ENCODE measurements around the gene RAB37.

DNA sequence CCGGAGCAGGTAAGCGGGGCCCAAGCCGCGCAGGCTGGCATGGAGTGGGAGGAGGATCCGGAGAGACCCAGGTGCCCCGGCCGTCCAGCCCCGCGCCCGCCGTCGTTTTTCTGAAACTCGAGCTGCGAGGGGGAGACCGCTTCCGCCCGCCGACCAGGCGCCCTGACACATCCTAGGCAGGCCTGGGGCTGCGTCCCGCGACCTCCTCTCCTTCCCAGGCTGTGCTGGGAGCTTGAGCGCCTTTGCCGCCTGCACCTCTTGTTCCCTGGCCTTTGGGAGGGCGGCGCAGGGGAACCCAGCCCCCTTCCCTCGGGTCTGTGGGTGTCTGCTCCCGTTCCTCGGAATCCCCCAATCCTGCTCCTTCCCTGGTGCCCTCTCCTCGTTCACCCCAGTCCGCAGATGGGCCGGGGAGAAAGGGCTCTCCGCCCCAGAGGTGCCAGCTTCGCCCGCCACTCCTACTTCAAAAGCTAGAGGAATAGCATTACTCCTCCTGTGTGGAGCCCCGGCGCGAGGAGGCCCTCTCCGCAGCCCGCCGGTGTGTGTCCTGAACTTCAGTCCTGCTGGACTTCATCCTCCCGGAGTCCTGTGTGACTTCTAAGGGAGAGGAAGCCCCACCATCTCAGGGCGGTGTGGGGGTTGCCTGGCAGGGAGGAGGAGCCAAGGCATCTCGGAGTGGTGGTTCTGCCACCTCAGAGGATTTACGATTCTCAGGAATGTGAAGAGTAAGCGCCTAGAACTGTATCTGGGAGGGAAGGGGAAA is 12.4 kb downstream of the RAB37 start:
- TF ChIP-seq, protein P1, sequence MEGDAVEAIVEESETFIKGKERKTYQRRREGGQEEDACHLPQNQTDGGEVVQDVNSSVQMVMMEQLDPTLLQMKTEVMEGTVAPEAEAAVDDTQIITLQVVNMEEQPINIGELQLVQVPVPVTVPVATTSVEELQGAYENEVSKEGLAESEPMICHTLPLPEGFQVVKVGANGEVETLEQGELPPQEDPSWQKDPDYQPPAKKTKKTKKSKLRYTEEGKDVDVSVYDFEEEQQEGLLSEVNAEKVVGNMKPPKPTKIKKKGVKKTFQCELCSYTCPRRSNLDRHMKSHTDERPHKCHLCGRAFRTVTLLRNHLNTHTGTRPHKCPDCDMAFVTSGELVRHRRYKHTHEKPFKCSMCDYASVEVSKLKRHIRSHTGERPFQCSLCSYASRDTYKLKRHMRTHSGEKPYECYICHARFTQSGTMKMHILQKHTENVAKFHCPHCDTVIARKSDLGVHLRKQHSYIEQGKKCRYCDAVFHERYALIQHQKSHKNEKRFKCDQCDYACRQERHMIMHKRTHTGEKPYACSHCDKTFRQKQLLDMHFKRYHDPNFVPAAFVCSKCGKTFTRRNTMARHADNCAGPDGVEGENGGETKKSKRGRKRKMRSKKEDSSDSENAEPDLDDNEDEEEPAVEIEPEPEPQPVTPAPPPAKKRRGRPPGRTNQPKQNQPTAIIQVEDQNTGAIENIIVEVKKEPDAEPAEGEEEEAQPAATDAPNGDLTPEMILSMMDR (IDR thresholded peaks at IDR 0.05) = no peak
- no peak for TF ChIP-seq POLR2A (IDR thresholded peaks at IDR 0.05)

Data from testis (tissue), 2 donors.